GM12878 (cell line): Measurements from ENCODE around the gene CDK2. TPM values are rescaled to one million over a fixed set of nuclear protein-coding genes. Genes with fewer than 3 reads are reported as not detected.

Experiments used
- ATAC-seq: fragments of 200-7000 bp; cut with Tn5 transposase; 3 replicates; pipeline ENCODE4 v1.9.1; 2020; ENCODE audit warnings: mild to moderate bottlenecking, moderate library complexity
- BruUV-seq: library from RNA; stranded (reverse); fragments of 400-500 nt; replicated peaks from 2 replicates; lab custom pipeline; 2021; lab: Mats Ljungman, UMichigan
- CTCF ChIA-PET: fragments of 300-600 bp; sonication (Branson Sonifier 250); formaldehyde crosslinking; extraction: SDS; loops from one replicate; lab custom pipeline; 2021; ENCODE audit warnings: inconsistent platforms; lab: Yijun Ruan, JAX
- POLR2A ChIA-PET: fragments of 350-600 bp; formaldehyde crosslinking; extraction: SDS; loops from one replicate; lab custom pipeline; 2021; ENCODE audit warnings: inconsistent platforms; lab: Charles Lee
- RAD21 ChIA-PET: fragments of 300-600 bp; sonication (Branson Sonifier 250); formaldehyde crosslinking; loops from one replicate; lab custom pipeline; 2023; ENCODE audit warnings: antibody characterized with exemption; ENCODE audit not compliant: unreplicated experiment; lab: Charles Lee
- SMC1A ChIA-PET: fragments of 300-600 bp; sonication (Branson Sonifier 250); formaldehyde crosslinking; loops from one replicate; lab custom pipeline; 2023; ENCODE audit not compliant: unreplicated experiment, uncharacterized antibody; lab: Charles Lee
- DNase-seq: peaks from one replicate; pipeline ENCODE4 v3.0.0-alpha.2; 2011; ENCODE audit warnings: low read depth, low spot score
- FAIRE-seq: peaks from 3 replicates; lab custom pipeline; 2011; peaks lifted over from hg19 to GRCh38; lab: Jason Lieb, UNC
- H2AFZ ChIP-seq: 2 replicates; pipeline ENCODE4 v1.6.0; 2011; ENCODE audit warnings: low read depth, low read length, control low read depth; ENCODE audit not compliant: control insufficient read depth
- H3K27ac ChIP-seq: 2 replicates; pipeline ENCODE4 v1.5.1; 2011; ENCODE audit warnings: control low read depth; ENCODE audit not compliant: control insufficient read depth, insufficient read depth
- H3K27me3 ChIP-seq, 2 experiments: replicated peaks in 1 of 2; 2 replicates each; pipeline versions ENCODE4 v1.6.0 to v1.6.1; 2011; ENCODE audit warnings: low read length in 1 of 2; ENCODE audit not compliant: control insufficient read depth in 2 of 2, insufficient read depth in 2 of 2
- H3K36me3 ChIP-seq, 2 experiments: 2 replicates each; pipeline ENCODE4 v1.5.1; 2011; ENCODE audit warnings: low read length in 1 of 2; ENCODE audit not compliant: control insufficient read depth in 2 of 2, insufficient read depth in 2 of 2
- H3K4me1 ChIP-seq: 2 replicates; pipeline ENCODE4 v1.6.1; 2011; ENCODE audit warnings: mild to moderate bottlenecking, low read length, moderate library complexity, mixed read lengths; ENCODE audit not compliant: control insufficient read depth, insufficient read depth
- H3K4me2 ChIP-seq: 2 replicates; pipeline ENCODE4 v1.6.0; 2011; ENCODE audit warnings: control low read depth; ENCODE audit not compliant: control insufficient read depth, insufficient read depth
- H3K4me3 ChIP-seq: fragments of 200-600 bp; sonication (generic); 2 replicates; pipeline ENCODE4 v1.5.1; 2016
- H3K79me2 ChIP-seq: 2 replicates; pipeline ENCODE4 v1.6.0; 2011; ENCODE audit warnings: low read length; ENCODE audit not compliant: control insufficient read depth, insufficient read depth
- H3K9ac ChIP-seq: 2 replicates; pipeline ENCODE4 v1.8.0; 2011; ENCODE audit warnings: low read length, control low read depth, mixed read lengths; ENCODE audit not compliant: control insufficient read depth, insufficient read depth
- H3K9me3 ChIP-seq: replicated peaks from 3 replicates; pipeline ENCODE4 v1.5.1; 2011; ENCODE audit warnings: mild to moderate bottlenecking, low read length; ENCODE audit not compliant: control insufficient read depth, insufficient read depth
- H4K20me1 ChIP-seq: 2 replicates; pipeline ENCODE4 v1.6.0; 2011; ENCODE audit not compliant: control insufficient read depth, insufficient read depth
- NRF1 ChIP-seq: conservative IDR thresholded peaks from 2 replicates; pipeline ENCODE4 v1.6.1; 2011; ENCODE audit warnings: mild to moderate bottlenecking, low read depth, low read length, improper control_type of control experiment
- POLR2A ChIP-seq: IDR thresholded peaks from 2 replicates; pipeline ENCODE4 v1.6.1; 2011; ENCODE audit warnings: low read depth, mild to moderate bottlenecking, low read length
- RAD21 ChIP-seq: IDR thresholded peaks from 2 replicates; pipeline ENCODE4 v1.6.1; 2011; ENCODE audit warnings: mild to moderate bottlenecking, low read depth, low read length, moderate library complexity; ENCODE audit not compliant: insufficient read depth
- WGBS: methylation state at CpG from one replicate; pipeline ENCODE4 v1.1.6; 2016; ENCODE audit warnings: low lambda C conversion rate; ENCODE audit not compliant: insufficient replicate concordance, insufficient coverage; ENCODE audit errors: missing lambda C conversion rate; 5-methylcytosine and 5-hydroxymethylcytosine counted together
- in situ Hi-C: fragments of 300-500 bp; cut with MboI; formaldehyde crosslinking; loops from 9 replicates; pipeline ENCODE4 v1.14.3; 2018; ENCODE audit warnings: mixed read lengths
- intact Hi-C: fragments of 100-400 bp; cut with micrococcal nuclease; formaldehyde crosslinking; loops from one replicate; pipeline ENCODE4 v1.14.2; 2022; ENCODE audit not compliant: unreplicated experiment
- polyA plus RNA-seq, 11 experiments: library from polyadenylated mRNA; depleted of rRNA in 4 of 11; unstranded in 6 of 11; stranded (reverse) in 5 of 11; fragments of >200 nt; fragmentation: Nextera tagmentation in 4 of 11; fragmentation: Illumina TruSeq in 1 of 11; extraction: Ambion mirVana in 4 of 11; extraction: Trizol in 1 of 11; gene quantifications; 1 replicate in 1 of 11; 2 replicates in 10 of 11; pipeline versions ENCODE4 v1.2.1 to v1.2.3, GENCODE V29; 2011 to 2016; ENCODE audit warnings: inconsistent platforms in 2 of 11, missing spikeins in 2 of 11, low read depth in 1 of 11
- total RNA-seq, 4 experiments: library from RNA; depleted of rRNA in 3 of 4; stranded (reverse); fragments of >200 nt in 3 of 4; fragmentation: Illumina TruSeq in 1 of 4; extraction: Trizol in 1 of 4; gene quantifications; 2 replicates each; pipeline versions ENCODE4 v1.2.1 to v1.2.3, GENCODE V29; 2013 to 2021
- TF ChIP-seq, protein P1 (sequence below), 3 experiments: IDR thresholded peaks in 2 of 3; conservative IDR thresholded peaks in 1 of 3; 2 replicates each; pipeline ENCODE4 v1.5.1; 2011; ENCODE audit warnings: low read depth in 3 of 3, low read length in 3 of 3, mild to moderate bottlenecking in 3 of 3, control low read depth in 2 of 3, moderate library complexity in 2 of 3, inconsistent platforms in 1 of 3, mixed read lengths in 1 of 3; ENCODE audit not compliant: control insufficient read depth in 2 of 3, insufficient read depth in 1 of 3; ENCODE audit errors: extremely low read depth in 1 of 3
- TF ChIP-seq, protein P2 (sequence below): fragments of 450-650 bp; IDR thresholded peaks from 2 replicates; pipeline ENCODE4 v1.6.1; 2014; ENCODE audit warnings: mild to moderate bottlenecking
- TF ChIP-seq, protein P3 (sequence below): IDR thresholded peaks from 2 replicates; pipeline ENCODE4 v1.6.1; 2011; ENCODE audit warnings: low read depth, mild to moderate bottlenecking, low read length, moderate library complexity, borderline replicate concordance; ENCODE audit errors: extremely low read depth

The CDK2 gene
- total and polyA plus RNA-seq, 10 of the 15 experiments (the other 5 are each of a cell fraction or from before 2014, with no cell fraction given): 13.1 to 138 (median 82.2) TPM

DNA sequence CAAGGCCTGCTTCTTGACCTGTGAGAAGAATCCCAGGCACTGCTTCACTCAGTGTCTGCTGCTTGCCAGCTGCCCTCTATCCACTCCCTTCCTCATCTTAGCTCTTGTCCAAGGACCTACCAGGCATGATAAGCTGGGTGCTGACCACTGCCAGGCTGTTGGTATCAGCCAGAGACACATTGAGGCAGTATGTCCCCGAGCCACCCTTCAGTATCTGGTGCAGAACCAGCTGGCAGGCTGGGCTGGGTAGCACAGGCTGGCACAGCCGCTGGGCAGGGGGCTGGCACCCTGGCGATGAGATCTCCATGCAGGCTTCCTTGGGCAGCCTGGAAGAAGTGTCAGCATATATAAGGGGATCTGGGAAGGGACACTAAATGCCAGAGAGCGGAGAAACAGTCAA lies 11.3 kb upstream of the CDK2 start:
- FAIRE-seq: no peak
- in situ Hi-C loops: no loop called here
- ATAC-seq: 0 out of 3 replicates have a peak, but pooled peaks have one; percentile 14
- H2AFZ ChIP-seq: no peak overlapping the region
- no peak overlapping the region for H3K9ac ChIP-seq
- H3K4me3 ChIP-seq: no peak overlapping the region
- WGBS: 73% methylated on average over 4 of the region's 4 CpGs
- POLR2A ChIA-PET: interaction anchor here (1.7 kb wide), 1 partner anchor 19 kb away, joined by 8 read pairs; the partner anchor contains the start of gene RAB5B
- H4K20me1 ChIP-seq: no peaks in the 10 kb centered on the region
- H3K4me1 ChIP-seq: no peaks in the 10 kb centered on the region
- BruUV-seq: no TSS peak
- SMC1A ChIA-PET: interaction anchor here (0.6 to 1.4 kb wide), 4 partner anchors 13 to 406 kb away, joined by 3 to 5 read pairs (median 3); no protein-coding TSS in a partner anchor
- H3K79me2 ChIP-seq: no peaks in the 10 kb centered on the region
- H3K27ac ChIP-seq: no peak overlapping the region
- intact Hi-C loops: no loop called here
- RAD21 ChIA-PET: no interaction called here
- no peak overlapping the region for H3K4me2 ChIP-seq
- H3K36me3 ChIP-seq: peaks cover 3 to 9% of the 10 kb centered on the region in 2 experiments; a peak in 3 of 4 replicates
- CTCF ChIA-PET: interaction anchor here (0.6 to 1.6 kb wide), 5 partner anchors 11 to 85 kb away, joined by 3 to 5 read pairs (median 4); no protein-coding TSS in a partner anchor
- no peak for DNase-seq
- TF ChIP-seq NRF1 (no peak), POLR2A (peak; percentile 51)
- H3K9me3 ChIP-seq: no peaks in the 10 kb centered on the region
- no peaks in the 10 kb centered on the region for H3K27me3 ChIP-seq

DNA sequence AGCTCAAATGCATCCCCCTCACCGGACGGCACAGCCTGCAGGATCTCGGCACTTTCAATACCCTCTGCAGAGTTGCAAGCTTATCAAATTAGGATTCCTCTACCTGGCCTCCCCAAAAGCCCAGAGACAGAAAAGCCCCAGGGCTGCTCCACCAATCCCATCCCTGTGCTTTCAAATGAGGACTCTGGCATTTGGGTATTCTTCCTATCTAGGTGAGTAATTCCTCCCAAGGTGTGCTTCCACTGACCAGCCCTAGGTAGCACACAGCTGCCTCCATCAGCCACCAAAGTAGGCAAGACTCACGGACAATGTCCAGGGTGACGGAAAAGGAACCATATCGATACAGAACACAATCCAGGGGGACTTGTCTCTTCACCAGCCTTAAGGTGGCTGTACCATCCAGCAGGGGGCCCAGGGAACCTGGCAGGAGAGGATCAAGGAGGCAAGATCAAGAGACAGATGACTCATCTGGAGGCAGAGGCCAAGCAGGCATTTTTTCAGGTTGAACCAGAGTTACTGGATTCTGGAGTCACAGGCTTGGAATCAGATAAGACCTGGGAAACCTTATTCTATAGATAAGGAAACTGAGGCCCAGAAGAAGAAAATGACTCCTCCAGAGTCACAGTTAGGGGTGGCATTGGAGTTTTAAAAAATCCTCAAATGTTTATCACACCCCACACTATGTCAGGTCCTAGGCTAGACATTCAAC lies 10.7 kb upstream of the CDK2 start:
- Histone ChIP-seq H3K27me3 (no peaks in the 10 kb centered on the region), H3K9me3 (no peaks in the 10 kb centered on the region), H3K9ac (no peak overlapping the region), H3K79me2 (no peaks in the 10 kb centered on the region), H3K4me3 (no peak overlapping the region), H3K4me2 (no peak overlapping the region), H2AFZ (no peak overlapping the region), H3K4me1 (no peaks in the 10 kb centered on the region), H3K36me3 (peaks cover 3 to 9% of the 10 kb centered on the region in 2 experiments; a peak in 3 of 4 replicates), H4K20me1 (no peaks in the 10 kb centered on the region), H3K27ac (no peak overlapping the region)
- no TSS peak for BruUV-seq
- RAD21 ChIA-PET: no interaction called here
- in situ Hi-C loops: no loop called here
- WGBS: 97% methylated on average over 6 of the region's 6 CpGs
- ATAC-seq: peak; percentile 82
- DNase-seq: no peak
- SMC1A ChIA-PET: interaction anchor here (0.9 to 1.4 kb wide), 4 partner anchors 12 to 40 kb away, joined by 3 to 5 read pairs (median 3); no protein-coding TSS in a partner anchor
- intact Hi-C loops: no loop called here
- CTCF ChIA-PET: interaction anchor here (0.6 to 1.6 kb wide), 7 partner anchors 11 to 143 kb away, joined by 3 to 5 read pairs (median 4); no protein-coding TSS in a partner anchor
- FAIRE-seq: no peak
- TF ChIP-seq, protein P1, sequence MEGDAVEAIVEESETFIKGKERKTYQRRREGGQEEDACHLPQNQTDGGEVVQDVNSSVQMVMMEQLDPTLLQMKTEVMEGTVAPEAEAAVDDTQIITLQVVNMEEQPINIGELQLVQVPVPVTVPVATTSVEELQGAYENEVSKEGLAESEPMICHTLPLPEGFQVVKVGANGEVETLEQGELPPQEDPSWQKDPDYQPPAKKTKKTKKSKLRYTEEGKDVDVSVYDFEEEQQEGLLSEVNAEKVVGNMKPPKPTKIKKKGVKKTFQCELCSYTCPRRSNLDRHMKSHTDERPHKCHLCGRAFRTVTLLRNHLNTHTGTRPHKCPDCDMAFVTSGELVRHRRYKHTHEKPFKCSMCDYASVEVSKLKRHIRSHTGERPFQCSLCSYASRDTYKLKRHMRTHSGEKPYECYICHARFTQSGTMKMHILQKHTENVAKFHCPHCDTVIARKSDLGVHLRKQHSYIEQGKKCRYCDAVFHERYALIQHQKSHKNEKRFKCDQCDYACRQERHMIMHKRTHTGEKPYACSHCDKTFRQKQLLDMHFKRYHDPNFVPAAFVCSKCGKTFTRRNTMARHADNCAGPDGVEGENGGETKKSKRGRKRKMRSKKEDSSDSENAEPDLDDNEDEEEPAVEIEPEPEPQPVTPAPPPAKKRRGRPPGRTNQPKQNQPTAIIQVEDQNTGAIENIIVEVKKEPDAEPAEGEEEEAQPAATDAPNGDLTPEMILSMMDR (IDR thresholded peaks at IDR 0.05 in 2 of 3, conservative IDR thresholded peaks at IDR 0.05 in 1 of 3; ENCODE audit: control insufficient read depth in 2 of 3, extremely low read depth in 1 of 3, insufficient read depth in 1 of 3, low read depth in 3 of 3, low read length in 3 of 3): peak; percentile 26 to 42 (median 29); a peak in 4 of 6 replicates
- TF ChIP-seq, protein P2, sequence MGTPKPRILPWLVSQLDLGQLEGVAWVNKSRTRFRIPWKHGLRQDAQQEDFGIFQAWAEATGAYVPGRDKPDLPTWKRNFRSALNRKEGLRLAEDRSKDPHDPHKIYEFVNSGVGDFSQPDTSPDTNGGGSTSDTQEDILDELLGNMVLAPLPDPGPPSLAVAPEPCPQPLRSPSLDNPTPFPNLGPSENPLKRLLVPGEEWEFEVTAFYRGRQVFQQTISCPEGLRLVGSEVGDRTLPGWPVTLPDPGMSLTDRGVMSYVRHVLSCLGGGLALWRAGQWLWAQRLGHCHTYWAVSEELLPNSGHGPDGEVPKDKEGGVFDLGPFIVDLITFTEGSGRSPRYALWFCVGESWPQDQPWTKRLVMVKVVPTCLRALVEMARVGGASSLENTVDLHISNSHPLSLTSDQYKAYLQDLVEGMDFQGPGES: no peak
- TF ChIP-seq RAD21: 0 out of 2 replicates have a peak, but pooled peaks have one; percentile 1
- TF ChIP-seq, protein P3, sequence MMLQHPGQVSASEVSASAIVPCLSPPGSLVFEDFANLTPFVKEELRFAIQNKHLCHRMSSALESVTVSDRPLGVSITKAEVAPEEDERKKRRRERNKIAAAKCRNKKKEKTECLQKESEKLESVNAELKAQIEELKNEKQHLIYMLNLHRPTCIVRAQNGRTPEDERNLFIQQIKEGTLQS: no peak
- TF ChIP-seq, all 136 proteins: peak for 2
- POLR2A ChIA-PET: interaction anchor here (1.7 kb wide), 1 partner anchor 18 kb away, joined by 8 read pairs; the partner anchor contains the start of gene RAB5B
